Activated T-cell treated with anti-CD3 and anti-CD28 coated beads, Interleukin-2, amount 50 U/mL, for 72 hours (primary cell): ENCODE data around the gene SMIM27. TPM values are rescaled to one million over a fixed set of nuclear protein-coding genes. Genes with fewer than 3 reads are reported as not detected.

Source experiments
- ATAC-seq, 2 donors: fragments of 150-1000 bp; cut with Tn5 transposase; replicated peaks in 1 of 2; 2 replicates each; pipeline ENCODE4 v1.10.0; 2021; ENCODE audit warnings: moderate library complexity in 2 of 2, mild to moderate bottlenecking in 1 of 2
- DNase-seq, 2 donors: peaks; one replicate each; pipeline ENCODE4 v3.0.0; 2021 to 2022; ENCODE audit warnings: mixed read lengths in 1 of 2
- H3K27ac Mint-ChIP-seq: one replicate; pipeline ENCODE4 v1.8.0; 2022; ENCODE audit warnings: mild to moderate bottlenecking, moderate library complexity, mixed read lengths
- H3K27me3 Mint-ChIP-seq: one replicate; pipeline ENCODE4 v1.8.0; 2022; ENCODE audit warnings: low read depth, mixed read lengths
- H3K36me3 Mint-ChIP-seq, 2 donors: one replicate each; pipeline ENCODE4 v1.8.0; 2022; ENCODE audit warnings: mixed read lengths in 2 of 2, mild to moderate bottlenecking in 1 of 2; ENCODE audit not compliant: insufficient read depth in 2 of 2
- H3K4me1 Mint-ChIP-seq: one replicate; pipeline ENCODE4 v1.8.0; 2022; ENCODE audit warnings: low read depth, mixed read lengths
- H3K4me3 Mint-ChIP-seq, 2 donors: one replicate each; pipeline ENCODE4 v1.8.0; 2022; ENCODE audit warnings: mild to moderate bottlenecking in 2 of 2, mixed read lengths in 2 of 2, moderate library complexity in 2 of 2
- H3K9me3 Mint-ChIP-seq, 2 donors: one replicate each; pipeline ENCODE4 v1.8.0; 2022; ENCODE audit warnings: mixed read lengths in 2 of 2
- total RNA-seq, 2 donors: library from RNA; stranded (reverse); gene quantifications; one replicate each; pipeline ENCODE4 v1.2.3, GENCODE V29; 2022

The SMIM27 gene
- total RNA-seq, 2 donors from 2014 or later: 54.4 to 63.5 TPM

DNA sequence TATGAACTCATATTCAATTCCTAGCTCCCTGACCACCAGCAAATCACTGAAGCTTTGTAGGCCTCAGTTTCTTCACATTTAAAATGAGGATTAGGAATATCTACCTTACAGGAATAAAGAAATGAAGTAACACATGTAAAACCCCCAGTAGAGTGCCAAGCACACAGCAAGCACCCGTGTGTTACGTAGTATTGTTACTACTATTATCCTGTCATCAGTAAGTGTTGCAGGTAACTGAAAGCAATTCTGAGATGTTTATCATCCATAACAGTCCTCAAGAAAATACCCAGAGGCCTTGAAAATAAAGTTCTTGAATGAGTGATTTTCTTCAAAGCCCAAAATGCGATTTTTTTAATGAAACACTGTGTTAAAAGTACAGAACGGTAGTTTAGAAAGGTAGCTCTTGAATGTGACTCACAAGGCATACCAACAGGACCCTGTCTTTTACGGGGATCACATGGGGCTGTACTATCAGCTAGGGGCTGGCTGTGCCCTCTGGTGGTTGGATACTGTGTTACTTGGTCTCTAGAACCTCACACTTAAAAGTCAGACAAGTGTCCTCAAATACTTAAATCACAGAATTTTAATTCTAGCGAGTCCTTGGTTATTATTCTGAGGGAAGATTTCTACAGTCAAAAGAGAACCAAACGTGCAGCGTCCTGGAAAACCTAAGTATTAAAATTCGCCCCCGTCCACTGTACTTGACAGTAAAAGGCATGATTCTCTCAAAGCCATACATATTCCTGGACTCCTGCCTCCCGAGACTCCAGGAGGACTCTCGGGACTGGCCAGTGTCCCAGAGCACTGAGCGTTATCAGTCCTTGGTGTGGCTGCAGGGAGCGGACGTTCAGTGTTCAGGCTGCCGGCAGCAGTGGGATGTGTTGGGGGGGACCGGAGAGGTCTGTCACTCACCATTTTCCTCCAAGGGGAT lies 20.1 kb downstream of the SMIM27 start:
- DNase-seq (peak; percentile 76 to 83), ATAC-seq (peak; percentile 91 to 92)
- no peaks in the 10 kb centered on the region for H3K9me3 Mint-ChIP-seq
- peaks cover 38% of the 10 kb centered on the region for H3K4me1 Mint-ChIP-seq
- no peaks in the 10 kb centered on the region for H3K27me3 Mint-ChIP-seq
- H3K36me3 Mint-ChIP-seq: peaks cover 3 to 16% of the 10 kb centered on the region in 2 donors
- H3K4me3 Mint-ChIP-seq: peak overlapping the region; percentile 100
- H3K27ac Mint-ChIP-seq: peak overlapping the region; percentile 99

GRCh38 chr9:32572900-32573523 lies 20.9 kb downstream of the SMIM27 start, which contains the start of gene NDUFB6:
TSS of gene NDUFB6 (minus strand) at chr9:32573159. CDS start at chr9:32573060, 99 bp downstream.
- Mint-ChIP-seq H3K4me3 (peak within 1 kb of the TSS; percentile 100), H3K27me3 (no peaks in the 10 kb centered on the region), H3K27ac (peak within 1 kb of the TSS; percentile 99), H3K4me1 (peaks cover 38% of the 10 kb centered on the region), H3K36me3 (peaks cover 3 to 9% of the 10 kb centered on the region in 2 donors), H3K9me3 (no peaks in the 10 kb centered on the region)
- ATAC-seq: peak; percentile 86 to 90
- peak; percentile 96 to 97 for DNase-seq

GRCh38 chr9:32573821-32574220 lies 21.7 kb downstream of the SMIM27 start:
- DNase-seq: no peak
- Mint-ChIP-seq H3K4me1 (peaks cover 38% of the 10 kb centered on the region), H3K9me3 (no peaks in the 10 kb centered on the region), H3K27me3 (no peaks in the 10 kb centered on the region), H3K4me3 (peak overlapping the region; percentile 100), H3K27ac (peak overlapping the region; percentile 99), H3K36me3 (peaks cover 3 to 8% of the 10 kb centered on the region in 2 donors)
- no peak for ATAC-seq

DNA sequence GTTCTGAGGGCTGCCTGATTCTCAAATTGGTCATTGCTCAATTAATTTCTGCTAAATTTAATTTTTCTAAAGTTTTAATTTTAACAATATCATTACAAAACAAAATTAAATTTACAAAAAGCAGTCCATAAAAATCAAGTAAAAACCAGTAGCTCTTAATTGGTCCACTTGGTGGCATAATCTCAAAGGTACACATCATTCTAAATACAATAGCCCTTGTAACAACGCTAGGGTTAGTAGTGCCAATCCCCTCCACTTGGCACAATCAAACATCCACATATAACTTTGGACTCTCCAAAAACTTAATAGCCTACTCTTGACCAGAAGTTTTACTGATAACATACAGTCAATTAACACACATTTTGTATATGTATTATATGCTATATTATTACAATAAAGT lies 22.7 kb downstream of the SMIM27 start:
- Mint-ChIP-seq H3K9me3 (no peaks in the 10 kb centered on the region), H3K27ac (no peak overlapping the region), H3K4me3 (no peak overlapping the region), H3K27me3 (peaks cover 2% of the 10 kb centered on the region), H3K36me3 (peaks cover 3 to 7% of the 10 kb centered on the region in 2 donors), H3K4me1 (peaks cover 39% of the 10 kb centered on the region)
- DNase-seq: no peak
- no peak for ATAC-seq

- ATAC-seq: no peak
- Mint-ChIP-seq H3K36me3 (peaks cover under 1 to 4% of the 10 kb centered on the region in 2 donors), H3K4me1 (peaks cover 22% of the 10 kb centered on the region), H3K9me3 (no peaks in the 10 kb centered on the region), H3K27me3 (peaks cover 15% of the 10 kb centered on the region), H3K27ac (no peak overlapping the region), H3K4me3 (no peak overlapping the region)
- no peak for DNase-seq
These were observed 25.2 kb downstream of the SMIM27 start for GRCh38 chr9:32577316-32577715.

DNA sequence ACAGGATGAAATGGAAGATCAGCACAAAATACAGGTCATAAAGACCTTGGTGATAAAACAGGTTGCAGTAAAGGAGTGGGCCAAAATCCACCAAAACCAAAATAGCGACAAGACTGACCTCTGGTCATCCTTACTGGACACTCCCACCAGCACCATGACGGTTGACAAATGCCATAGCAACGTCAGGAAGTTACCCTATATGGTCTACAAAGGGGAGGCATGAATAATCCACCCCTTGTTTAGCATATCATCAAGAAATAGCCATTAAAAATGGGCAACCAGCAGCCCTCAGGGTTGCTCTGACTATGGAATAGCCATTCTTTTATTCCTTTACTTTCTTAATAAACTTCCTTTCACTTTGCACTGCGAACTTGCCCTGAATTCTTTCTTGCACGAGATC lies 26.8 kb downstream of the SMIM27 start:
- ATAC-seq: no peak
- no peaks in the 10 kb centered on the region for H3K9me3 Mint-ChIP-seq
- H3K36me3 Mint-ChIP-seq: no peaks in the 10 kb centered on the region

GRCh38 chr9:32579706-32580331 lies 27.7 kb downstream of the SMIM27 start:
- Mint-ChIP-seq H3K27ac (peak overlapping the region; percentile 79), H3K36me3 (no peaks in the 10 kb centered on the region), H3K4me3 (no peak overlapping the region), H3K27me3 (peaks cover 19% of the 10 kb centered on the region), H3K4me1 (peaks cover 8% of the 10 kb centered on the region), H3K9me3 (no peaks in the 10 kb centered on the region)
- DNase-seq (peak; percentile 75 to 79), ATAC-seq (peak; percentile 35 to 56)

More for the DNA sequence above, 26.8 kb downstream of the SMIM27 start:
- Mint-ChIP-seq H3K27ac (no peak overlapping the region), H3K27me3 (peaks cover 15% of the 10 kb centered on the region), H3K4me3 (no peak overlapping the region), H3K4me1 (peaks cover 11% of the 10 kb centered on the region)
- no peak for DNase-seq

- ATAC-seq: no peak
- H3K27ac Mint-ChIP-seq: no peak overlapping the region
- peaks cover 26% of the 10 kb centered on the region for H3K27me3 Mint-ChIP-seq
- H3K36me3 Mint-ChIP-seq: no peaks in the 10 kb centered on the region
- no peaks in the 10 kb centered on the region for H3K9me3 Mint-ChIP-seq
- H3K4me3 Mint-ChIP-seq: no peak overlapping the region
- peaks cover 8% of the 10 kb centered on the region for H3K4me1 Mint-ChIP-seq
- no peak for DNase-seq
These were observed 28.6 kb downstream of the SMIM27 start for GRCh38 chr9:32580631-32581300.

DNA sequence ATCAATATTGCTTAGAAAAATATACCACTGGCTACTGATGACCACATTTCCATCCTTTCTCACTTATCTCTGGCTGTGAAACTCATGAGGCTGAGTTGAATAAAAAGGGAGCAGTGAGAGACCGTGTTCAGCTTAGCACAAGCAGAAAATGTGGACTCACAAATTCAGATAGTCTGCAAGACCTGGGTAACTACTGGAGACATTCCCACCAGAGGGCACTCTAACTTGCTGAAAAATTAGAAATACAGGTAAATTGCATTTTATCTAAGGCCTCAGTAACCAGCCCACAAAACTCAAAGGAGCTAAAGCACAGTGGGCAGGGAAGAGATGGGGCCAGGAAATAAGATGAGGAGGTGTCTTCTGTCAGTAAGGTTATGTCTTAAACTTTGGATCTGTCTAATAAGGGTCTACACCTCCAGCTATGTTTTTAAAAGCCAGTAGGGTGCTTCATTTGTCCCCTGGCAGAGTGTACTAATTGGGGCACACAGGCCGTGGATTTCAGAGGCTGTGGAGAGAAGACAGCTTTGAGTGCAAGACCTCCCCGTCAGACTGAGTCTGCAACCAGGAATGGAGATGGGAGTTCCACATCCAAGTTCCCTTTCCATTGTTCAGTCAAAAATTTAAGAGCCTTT lies 29.5 kb downstream of the SMIM27 start:
- no peaks in the 10 kb centered on the region for H3K36me3 Mint-ChIP-seq
- ATAC-seq (peak; percentile 63 to 72), DNase-seq (peak; percentile 15 to 31)

DNA sequence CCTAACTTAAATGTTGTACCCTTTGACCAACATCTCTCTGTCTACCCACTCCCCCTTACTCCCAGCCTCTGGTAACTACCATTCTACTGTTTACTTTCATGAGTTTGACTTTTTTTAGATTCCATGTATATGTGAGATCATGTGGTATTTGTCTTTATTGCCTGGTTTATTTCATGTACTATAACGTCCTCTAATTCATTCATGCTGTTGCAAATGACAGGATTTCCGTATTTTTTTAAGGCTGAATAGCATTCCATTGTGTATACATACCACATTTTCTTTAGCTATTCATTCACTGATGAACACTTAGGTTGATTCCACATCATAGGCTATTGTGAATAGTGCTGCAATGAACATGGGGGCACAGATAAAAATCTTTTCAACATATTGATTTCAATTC lies 32.7 kb downstream of the SMIM27 start:
- Mint-ChIP-seq H3K27me3 (peaks cover 29% of the 10 kb centered on the region), H3K36me3 (no peaks in the 10 kb centered on the region), H3K9me3 (no peaks in the 10 kb centered on the region), H3K4me3 (no peak overlapping the region), H3K27ac (no peak overlapping the region), H3K4me1 (peaks cover 8% of the 10 kb centered on the region)
- ATAC-seq (no peak), DNase-seq (no peak)

More for the DNA sequence above, 29.5 kb downstream of the SMIM27 start:
- Mint-ChIP-seq H3K4me1 (peaks cover 8% of the 10 kb centered on the region), H3K27me3 (peaks cover 31% of the 10 kb centered on the region), H3K4me3 (no peak overlapping the region), H3K9me3 (no peaks in the 10 kb centered on the region), H3K27ac (no peak overlapping the region)

- peaks cover 37% of the 10 kb centered on the region for H3K27me3 Mint-ChIP-seq
- ATAC-seq: peak; percentile 67 to 86
- no peaks in the 10 kb centered on the region for H3K36me3 Mint-ChIP-seq
- peak; percentile 13 to 21 for DNase-seq
- no peak overlapping the region for H3K4me3 Mint-ChIP-seq
- peaks cover 5% of the 10 kb centered on the region for H3K4me1 Mint-ChIP-seq
- no peaks in the 10 kb centered on the region for H3K9me3 Mint-ChIP-seq
- no peak overlapping the region for H3K27ac Mint-ChIP-seq
These were observed 35.8 kb downstream of the SMIM27 start for GRCh38 chr9:32587901-32588300.

- peaks cover 5% of the 10 kb centered on the region for H3K4me1 Mint-ChIP-seq
- no peak overlapping the region for H3K27ac Mint-ChIP-seq
- no peaks in the 10 kb centered on the region for H3K9me3 Mint-ChIP-seq
- DNase-seq (no peak), ATAC-seq (peak in 1 of 2 donors; percentile 46)
- H3K27me3 Mint-ChIP-seq: peaks cover 37% of the 10 kb centered on the region
- no peaks in the 10 kb centered on the region for H3K36me3 Mint-ChIP-seq
- no peak overlapping the region for H3K4me3 Mint-ChIP-seq
These were observed 37.1 kb downstream of the SMIM27 start for GRCh38 chr9:32589083-32589723.
